LNCaP clone FGC (cell line): ENCODE measurements around the gene TAMALIN.

Source experiments
- DNase-seq: peaks from one replicate; pipeline ENCODE4 v3.0.0-alpha.2; 2011; ENCODE audit warnings: low read depth
- H3K4me3 ChIP-seq: 2 replicates; pipeline ENCODE4 v1.5.1; 2011; ENCODE audit warnings: mild to moderate bottlenecking, low read depth, low read length, control low read depth
- CTCF ChIP-seq: IDR thresholded peaks from 2 replicates; pipeline ENCODE4 v1.5.1; 2012; ENCODE audit warnings: mild to moderate bottlenecking; ENCODE audit not compliant: control insufficient read depth, insufficient read depth; ENCODE audit errors: extremely low read depth

The TAMALIN gene

GRCh38 chr12:52027085-52027843 lies 20.5 kb downstream of the TAMALIN start:
- no peak overlapping the region for H3K4me3 ChIP-seq
- DNase-seq = no peak
- TF ChIP-seq CTCF = no peak

- no peak for TF ChIP-seq CTCF
- H3K4me3 ChIP-seq = no peak overlapping the region
- DNase-seq = no peak
These were observed 22.9 kb downstream of the TAMALIN start for GRCh38 chr12:52029685-52030084.

GRCh38 chr12:52032446-52032803 lies 25.7 kb downstream of the TAMALIN start:
- H3K4me3 ChIP-seq = peak overlapping the region; percentile 40
- no peak for TF ChIP-seq CTCF
- DNase-seq = peak; percentile 74

- no peak for TF ChIP-seq CTCF
- peak; percentile 85 for DNase-seq
- peak overlapping the region; percentile 40 for H3K4me3 ChIP-seq
These were observed 26.2 kb downstream of the TAMALIN start for GRCh38 chr12:52032804-52033445.

GRCh38 chr12:52033446-52034140 lies 26.8 kb downstream of the TAMALIN start:
- no peak for DNase-seq
- TF ChIP-seq CTCF = no peak
- H3K4me3 ChIP-seq = peak overlapping the region; percentile 40

- no peak overlapping the region for H3K4me3 ChIP-seq
- TF ChIP-seq CTCF = no peak
- no peak for DNase-seq
These were observed 28.4 kb downstream of the TAMALIN start for GRCh38 chr12:52035190-52035589.

- H3K4me3 ChIP-seq = no peak overlapping the region
- TF ChIP-seq CTCF = no peak
- no peak for DNase-seq
These were observed 29.2 kb downstream of the TAMALIN start for GRCh38 chr12:52035926-52036325.
